Measurements from ENCODE around the gene HCAR1. TPM values are rescaled to one million over a fixed set of nuclear protein-coding genes. Genes with fewer than 3 reads are reported as not detected.

The HCAR1 gene
- total and polyA plus RNA-seq, 2 of the 4 experiments (the other 2 are of a cell fraction), result 0.03 TPM; not detected in 1

GRCh38 chr12:122757568-122757967 is 26.9 kb upstream of the HCAR1 start:
- no peak overlapping the region for H2AFZ ChIP-seq (replicated peaks; ENCODE audit: low read length, poor library complexity)
- H3K9ac ChIP-seq (ENCODE audit: low read depth, low read length), result no peak overlapping the region
- ChIA-PET CTCF (interaction anchor here (0.6 kb wide), 1 partner anchor 451 kb away, joined by 8 read pairs; no protein-coding TSS in a partner anchor), POLR2A (ENCODE audit: unreplicated experiment) (interaction anchor here (0.5 kb wide), 1 partner anchor 13 kb away, joined by 6 read pairs; no protein-coding TSS in a partner anchor)
- no peaks in the 10 kb centered on the region for H3K9me3 ChIP-seq (ENCODE audit: control insufficient read depth, insufficient read depth, low read length)
- H2BK120ac ChIP-seq (ENCODE audit: low read depth, low read length), result no peak overlapping the region
- no TSS peak for BruUV-seq (replicated peaks)
- no peak overlapping the region for H2BK5ac ChIP-seq (ENCODE audit: low read depth, low read length, poor library complexity, severe bottlenecking)
- no peak overlapping the region for H4K8ac ChIP-seq (ENCODE audit: low read depth in 2 of 2, low read length in 2 of 2)
- H2AK5ac ChIP-seq (ENCODE audit: low read depth, low read length), result no peak overlapping the region
- no peak overlapping the region for H3K4ac ChIP-seq (ENCODE audit: low read depth, low read length)
- no peak overlapping the region for H4K91ac ChIP-seq (ENCODE audit: insufficient read depth, low read depth, low read length)
- H3K27me3 ChIP-seq (ENCODE audit: control insufficient read depth, insufficient read depth, low read length), result no peaks in the 10 kb centered on the region
- peaks cover 29% of the 10 kb centered on the region for H3K36me3 ChIP-seq (ENCODE audit: control insufficient read depth, insufficient read depth, low read length)
- dilution Hi-C loops (cut with HindIII; ENCODE audit: low sequenced_read_pairs, unreplicated experiment) (no loop called here), intact Hi-C loops (cut with micrococcal nuclease) (loop anchor here (10.0 kb wide), 1 partner anchor 363 kb away; no protein-coding TSS in a partner anchor), in situ Hi-C loops (cut with MboI; ENCODE audit: low sequenced_read_pairs) (no loop called here)
- no peak overlapping the region for H3K56ac ChIP-seq (ENCODE audit: extremely low read depth, insufficient read depth, low read length)
- H3K9me1 ChIP-seq (ENCODE audit: insufficient read depth, low read length), result peaks cover 6% of the 10 kb centered on the region; the same call in 1 of the 2 replicates
- H3K79me1 ChIP-seq (ENCODE audit: low read depth in 1 of 2, low read length in 2 of 2), result peaks cover 31 to 61% of the 10 kb centered on the region in 2 experiments
- no peak for TF ChIP-seq BHLHE40 (IDR thresholded peaks at IDR 0.05; ENCODE audit: low read depth, low read length)
- TF ChIP-seq ELK1 (IDR thresholded peaks at IDR 0.05; ENCODE audit: borderline replicate concordance, low read depth, low read length), result no peak
- no peak for TF ChIP-seq MXI1 (IDR thresholded peaks at IDR 0.05; ENCODE audit: borderline replicate concordance, low read depth, low read length)
- TF ChIP-seq RFX5 (IDR thresholded peaks at IDR 0.05; ENCODE audit: low read depth, low read length), result no peak
- TF ChIP-seq NFE2L2 (IDR thresholded peaks at IDR 0.05; ENCODE audit: low read depth, low read length), result no peak
- TF ChIP-seq CTCF (conservative IDR thresholded peaks at IDR 0.05; ENCODE audit: low read depth, low read length), result no peak
- no peak for TF ChIP-seq RCOR1 (IDR thresholded peaks at IDR 0.05; ENCODE audit: insufficient replicate concordance, low read length)
- H3K23ac ChIP-seq (ENCODE audit: low read depth, low read length), result no peak overlapping the region
- H2BK20ac ChIP-seq (ENCODE audit: low read depth, low read length), result no peak overlapping the region
- peaks cover 11% of the 10 kb centered on the region for H4K20me1 ChIP-seq (ENCODE audit: insufficient read depth, low read length)
- H3K4me3 ChIP-seq (ENCODE audit: insufficient read depth, low read depth, low read length), result no peak overlapping the region
- no CpG with 5 or more reads among the region's 1 CpG for WGBS, 2 experiments (ENCODE audit: extremely low coverage in 2 of 2, insufficient read length in 1 of 2)
- no peak overlapping the region for H4K5ac ChIP-seq (ENCODE audit: low read depth, low read length)
- H3K4me1 ChIP-seq (ENCODE audit: control insufficient read depth, insufficient read depth, low read length), result peaks cover 6% of the 10 kb centered on the region
- H3K18ac ChIP-seq (ENCODE audit: low read depth, low read length), result no peak overlapping the region
- no peak for ATAC-seq (ENCODE audit: low read depth)
- no peak overlapping the region for H3K14ac ChIP-seq (replicated peaks; ENCODE audit: low read depth, low read length)
- H3K4me2 ChIP-seq (ENCODE audit: low read depth, low read length), result no peak overlapping the region
- DNase-seq, result no peak
- H2AK9ac ChIP-seq (replicated peaks; ENCODE audit: low read depth, low read length, poor library complexity), result no peak overlapping the region
- H3K27ac ChIP-seq (ENCODE audit: insufficient read depth, low read length), result no peak overlapping the region
- H2BK15ac ChIP-seq (ENCODE audit: low read depth, low read length), result no peak overlapping the region

All from IMR-90 (cell line).